PC-9 (cell line): ENCODE data around the gene GPM6B. TPM values are rescaled to one million over a fixed set of nuclear protein-coding genes. Genes with fewer than 3 reads are reported as not detected.

Experiments
- BruUV-seq: library from RNA; stranded (reverse); fragments of 400-500 nt; replicated peaks from 2 replicates; lab custom pipeline; 2021; lab: Mats Ljungman, UMichigan
- CTCF ChIA-PET: fragments of 300-600 bp; sonication (Branson Sonifier 250); formaldehyde crosslinking; loops from one replicate; lab custom pipeline; 2022; ENCODE audit warnings: antibody characterized with exemption; lab: Charles Lee
- POLR2A ChIA-PET: fragments of 300-600 bp; sonication (Branson Sonifier 250); formaldehyde crosslinking; loops from one replicate; lab custom pipeline; 2022; ENCODE audit warnings: antibody characterized with exemption; ENCODE audit not compliant: unreplicated experiment; lab: Charles Lee
- DNase-seq, 2 experiments: peaks; one replicate each; pipeline versions ENCODE4 v3.0.0 to v3.0.0-alpha.2; 2015 to 2022; ENCODE audit warnings: mixed read lengths in 1 of 2
- H2AFZ ChIP-seq: fragments of 200-600 bp; sonication (generic); 2 replicates; pipeline ENCODE4 v1.8.1; 2017; ENCODE audit warnings: antibody characterized with exemption
- H3F3A ChIP-seq: fragments of 200-600 bp; sonication (generic); 2 replicates; pipeline ENCODE4 v1.8.1; 2017; ENCODE audit warnings: antibody characterized with exemption, mild to moderate bottlenecking, low read depth; ENCODE audit not compliant: insufficient read depth
- H3K27ac ChIP-seq: fragments of 200-600 bp; sonication (generic); 2 replicates; pipeline ENCODE4 v1.6.1; 2016; ENCODE audit warnings: mixed run types
- H3K27me3 ChIP-seq: fragments of 200-600 bp; sonication (generic); 2 replicates; pipeline ENCODE4 v1.6.1; 2016; ENCODE audit warnings: low read depth, mixed run types; ENCODE audit not compliant: insufficient read depth
- H3K36me3 ChIP-seq: fragments of 200-600 bp; sonication (generic); 2 replicates; pipeline ENCODE4 v1.6.1; 2016; ENCODE audit warnings: low read depth, mixed run types
- H3K4me1 ChIP-seq: fragments of 200-600 bp; sonication (generic); replicated peaks from 2 replicates; pipeline ENCODE4 v1.6.1; 2016; ENCODE audit warnings: mixed run types; ENCODE audit not compliant: insufficient read depth
- H3K4me2 ChIP-seq: fragments of 200-600 bp; sonication (generic); 2 replicates; pipeline ENCODE4 v1.6.1; 2017; ENCODE audit warnings: mixed run types
- H3K4me3 ChIP-seq: fragments of 200-600 bp; sonication (generic); 2 replicates; pipeline ENCODE4 v1.6.1; 2016; ENCODE audit warnings: mixed run types
- H3K79me2 ChIP-seq: fragments of 200-600 bp; sonication (generic); 2 replicates; pipeline ENCODE4 v1.6.1; 2017; ENCODE audit warnings: low read depth, mixed run types
- H3K9me2 ChIP-seq: fragments of 200-600 bp; sonication (generic); 2 replicates; pipeline ENCODE4 v1.8.1; 2017; ENCODE audit warnings: mild to moderate bottlenecking; ENCODE audit not compliant: insufficient read depth
- H3K9me3 ChIP-seq: fragments of 200-600 bp; sonication (generic); 2 replicates; pipeline ENCODE4 v1.8.1; 2016; ENCODE audit warnings: low read depth; ENCODE audit not compliant: insufficient read depth
- H4K20me1 ChIP-seq: fragments of 200-600 bp; sonication (generic); 2 replicates; pipeline ENCODE4 v1.8.1; 2017; ENCODE audit not compliant: insufficient read depth
- CTCF ChIP-seq: fragments of 200-600 bp; sonication (generic); conservative IDR thresholded peaks from 2 replicates; pipeline ENCODE4 v1.6.1; 2017; ENCODE audit warnings: mixed run types, antibody characterized with exemption, mild to moderate bottlenecking, moderate library complexity
- EZH2 ChIP-seq: fragments of 200-600 bp; sonication (generic); IDR thresholded peaks from 2 replicates; pipeline ENCODE4 v1.8.0; 2017; ENCODE audit warnings: antibody characterized with exemption, low read depth
- intact Hi-C: fragments of 100-400 bp; cut with micrococcal nuclease; formaldehyde crosslinking; loops from one replicate; pipeline ENCODE4 v1.10.0; 2022; ENCODE audit not compliant: unreplicated experiment
- total RNA-seq: library from RNA; stranded (reverse); gene quantifications from 2 replicates; pipeline ENCODE4 v1.2.3, GENCODE V29; 2021

GPM6B gene
- total RNA-seq, 1 experiment from 2014 or later: not detected

- Histone ChIP-seq H3K36me3 (peaks cover 16% of the 10 kb centered on the region; the same call in 1 of the 2 replicates), H3K9me2 (no peaks in the 10 kb centered on the region), H3K27ac (no peak overlapping the region), H2AFZ (no peak overlapping the region), H3F3A (no peaks in the 10 kb centered on the region), H3K4me3 (no peak overlapping the region), H3K4me2 (no peak overlapping the region), H4K20me1 (no peaks in the 10 kb centered on the region), H3K4me1 (no peaks in the 10 kb centered on the region), H3K27me3 (no peaks in the 10 kb centered on the region), H3K9me3 (no peaks in the 10 kb centered on the region), H3K79me2 (no peaks in the 10 kb centered on the region)
- no TSS peak for BruUV-seq
- TF ChIP-seq CTCF: no peak
- TF ChIP-seq EZH2: no peak
- ChIA-PET CTCF (no interaction called here), POLR2A (interaction anchor here (0.6 kb wide), 1 partner anchor 1625 kb away, joined by 10 read pairs; no protein-coding TSS in a partner anchor)
- no peak for DNase-seq
- intact Hi-C loops: no loop called here
These were observed 60.5 kb downstream of the GPM6B start for GRCh38 chrX:13756381-13756780.

- ChIA-PET CTCF (no interaction called here), POLR2A (interaction anchor here (0.6 kb wide), 1 partner anchor 74 kb away, joined by 4 read pairs; no protein-coding TSS in a partner anchor)
- H3K9me2 ChIP-seq: no peaks in the 10 kb centered on the region
- H3K4me1 ChIP-seq: no peaks in the 10 kb centered on the region
- intact Hi-C loops: no loop called here
- H2AFZ ChIP-seq: no peak overlapping the region
- no peaks in the 10 kb centered on the region for H3F3A ChIP-seq
- peaks cover 20% of the 10 kb centered on the region for H3K36me3 ChIP-seq
- H3K27ac ChIP-seq: no peak overlapping the region
- no TSS peak for BruUV-seq
- no peak for TF ChIP-seq CTCF
- no peak for TF ChIP-seq EZH2
- no peak overlapping the region for H3K4me2 ChIP-seq
- no peak overlapping the region for H3K4me3 ChIP-seq
- H3K27me3 ChIP-seq: no peaks in the 10 kb centered on the region
- no peaks in the 10 kb centered on the region for H3K79me2 ChIP-seq
- DNase-seq: no peak
- H4K20me1 ChIP-seq: no peaks in the 10 kb centered on the region
- H3K9me3 ChIP-seq: no peaks in the 10 kb centered on the region
These were observed 61.6 kb downstream of the GPM6B start for GRCh38 chrX:13755254-13755653.

- Histone ChIP-seq H3F3A (no peaks in the 10 kb centered on the region), H3K4me3 (no peak overlapping the region), H2AFZ (no peak overlapping the region), H3K79me2 (no peaks in the 10 kb centered on the region), H3K27ac (no peak overlapping the region), H4K20me1 (no peaks in the 10 kb centered on the region), H3K4me1 (no peaks in the 10 kb centered on the region), H3K27me3 (no peaks in the 10 kb centered on the region), H3K4me2 (no peak overlapping the region), H3K36me3 (peaks cover 20% of the 10 kb centered on the region), H3K9me2 (no peaks in the 10 kb centered on the region), H3K9me3 (no peaks in the 10 kb centered on the region)
- ChIA-PET CTCF (no interaction called here), POLR2A (no interaction called here)
- TF ChIP-seq CTCF: no peak
- TF ChIP-seq EZH2: no peak
- BruUV-seq: no TSS peak
- no peak for DNase-seq
- intact Hi-C loops: no loop called here
These were observed 62.1 kb downstream of the GPM6B start for GRCh38 chrX:13754765-13755164.
